NCI-H345 treated with DMSO at 0.1 percent for 48 hours (cell line): Measurements from ENCODE around the gene CD19.
"Not testable (repeated sequence)": the region's sequence is repeated elsewhere in the genome, so short reads cannot be mapped to it uniquely, and the experiment has no call there.

Source experiments
- DNase-seq: peaks from one replicate; lab custom pipeline; 2025; ENCODE audit not compliant: unreplicated experiment; lab: John Stamatoyannopoulos, UW

CD19 gene

GRCh38 chr16:28935924-28936783, 4.4 kb downstream of the CD19 start:
- no peak for DNase-seq

GRCh38 chr16:28936784-28937155, 5.0 kb downstream of the CD19 start:
- no peak for DNase-seq

GRCh38 chr16:28937222-28937876, 5.6 kb downstream of the CD19 start:
- DNase-seq, result no peak

GRCh38 chr16:28938721-28939120, 7.0 kb downstream of the CD19 start:
- DNase-seq, result no peak

GRCh38 chr16:28939825-28940224, 8.1 kb downstream of the CD19 start:
- not testable (repeated sequence) for DNase-seq

- no peak for DNase-seq
Measured at GRCh38 chr16:28943281-28943680, 11.5 kb downstream of the CD19 start.

GRCh38 chr16:28946681-28947080, 14.9 kb downstream of the CD19 start:
- DNase-seq, result no peak

GRCh38 chr16:28950648-28951409, 19.1 kb downstream of the CD19 start, which contains the start of gene NFATC2IP:
NFATC2IP (plus strand) TSS chr16:28950937; CDS start chr16:28951012, 75 bp downstream.
- peak; percentile 100 for DNase-seq

- DNase-seq, result no peak
Measured at GRCh38 chr16:28951410-28951943, 19.7 kb downstream of the CD19 start.

GRCh38 chr16:28958216-28958615, 26.4 kb downstream of the CD19 start:
- no peak for DNase-seq

- no peak for DNase-seq
Measured at GRCh38 chr16:28958836-28959235, 27.1 kb downstream of the CD19 start.

GRCh38 chr16:28964072-28964471, 32.3 kb downstream of the CD19 start:
- DNase-seq, result no peak

GRCh38 chr16:28964496-28964895, 32.7 kb downstream of the CD19 start:
- DNase-seq, result no peak

GRCh38 chr16:28967156-28967555, 35.4 kb downstream of the CD19 start:
- no peak for DNase-seq

GRCh38 chr16:28969696-28970095, 37.9 kb downstream of the CD19 start:
- DNase-seq, result not testable (repeated sequence)

GRCh38 chr16:28974007-28974436, 42.3 kb downstream of the CD19 start:
- DNase-seq, result peak; percentile 56

- peak; percentile 96 for DNase-seq
Measured at GRCh38 chr16:28974437-28975157, 42.8 kb downstream of the CD19 start, which contains the start of gene SPNS1. SPNS1 (plus strand) TSS chr16:28974778; CDS start chr16:28975152, 374 bp downstream.

GRCh38 chr16:28975158-28975599, 43.4 kb downstream of the CD19 start:
- DNase-seq, result no peak

GRCh38 chr16:28977703-28978662, 46.2 kb downstream of the CD19 start:
- DNase-seq, result peak; percentile 41
